C4-2B (cell line): ENCODE data around the gene LRCH2.

Experiments
- CTCF ChIP-seq: fragments of 450-650 bp; conservative IDR thresholded peaks from 2 replicates; pipeline ENCODE4 v1.5.1; 2017; ENCODE audit warnings: mild to moderate bottlenecking
- ZFX ChIP-seq: fragments of 450-650 bp; IDR thresholded peaks from 2 replicates; pipeline ENCODE4 v1.6.1; 2017

GRCh38 chrX:115189110-115189509, 44.8 kb downstream of the LRCH2 start, which contains the start of gene RBMXL3:
- TF ChIP-seq CTCF = no peak
- no peak for TF ChIP-seq ZFX
